ENCODE results near the gene YKT6. TPM values are rescaled to one million over a fixed set of nuclear protein-coding genes. Genes with fewer than 3 reads are reported as not detected.
A peak's percentile ranks its signal among the peaks of the same experiment; 100 is the strongest.

The YKT6 gene
- total RNA-seq, 1 experiment from 2014 or later = 63.1 TPM

DNA sequence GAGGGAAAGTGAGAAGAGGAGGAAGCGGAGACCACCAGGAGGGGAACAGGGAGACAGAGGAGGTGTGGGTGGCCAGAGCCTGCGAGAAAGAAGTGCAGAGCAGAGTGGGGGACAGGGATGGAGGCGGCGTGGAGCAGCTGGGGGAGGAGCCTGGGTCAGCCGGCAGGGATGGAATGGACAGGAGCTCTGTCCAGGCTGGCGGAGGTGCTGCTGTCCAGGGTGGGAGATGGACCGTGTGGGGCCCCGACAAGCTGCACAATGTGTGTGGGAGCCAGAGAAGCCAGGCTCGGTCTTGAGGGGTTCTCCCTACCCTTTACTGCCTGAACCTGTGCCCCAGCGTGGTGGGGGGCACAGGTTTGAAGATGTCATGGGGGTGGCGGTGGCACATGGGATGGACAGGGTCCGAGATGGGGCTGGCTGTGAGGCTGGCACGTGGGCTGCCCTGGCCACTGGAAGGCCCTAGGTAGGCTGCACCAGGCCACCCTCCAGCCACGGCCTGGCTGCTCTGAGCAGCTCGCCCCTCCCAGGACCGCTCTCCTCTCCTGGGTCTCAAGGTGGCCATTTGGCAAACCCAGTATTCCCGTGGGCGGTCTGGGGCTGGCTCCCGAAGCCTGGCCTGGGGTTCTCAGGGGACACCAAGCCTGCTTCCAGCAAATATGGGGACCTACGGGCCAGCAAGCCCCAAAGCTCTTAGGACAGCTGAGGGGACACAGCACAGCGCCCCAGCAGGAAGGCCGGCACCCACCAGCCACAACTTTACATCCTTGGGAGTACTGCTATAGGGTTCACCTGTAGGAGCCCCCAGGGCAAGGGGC, 32.3 kb downstream of the YKT6 start:
- Histone ChIP-seq H3K9me2 (replicated peaks; ENCODE audit: insufficient read depth, low read length) (no peaks in the 10 kb centered on the region), H3K27me3 (ENCODE audit: low read length) (no peaks in the 10 kb centered on the region), H3K79me2 (ENCODE audit: low read length) (no peaks in the 10 kb centered on the region), H2AFZ (ENCODE audit: low read length) (no peak overlapping the region), H3K36me3 (ENCODE audit: insufficient read depth, low read length) (no peaks in the 10 kb centered on the region), H3K9ac (ENCODE audit: low read length) (no peak overlapping the region), H3K9me3 (ENCODE audit: low read length) (no peaks in the 10 kb centered on the region), H3K4me3 (ENCODE audit: low read length) (no peak overlapping the region), H4K20me1 (ENCODE audit: insufficient read depth, low read depth, low read length) (no peaks in the 10 kb centered on the region), H3K4me2 (ENCODE audit: low read depth, low read length, poor library complexity, severe bottlenecking) (no peak overlapping the region), H3K27ac (ENCODE audit: low read length) (no peak overlapping the region), H3K4me1 (ENCODE audit: low read length) (no peaks in the 10 kb centered on the region)
- DNase-seq = no peak

GRCh38 chr7:44235066-44235465, 34.3 kb downstream of the YKT6 start:
- no peak overlapping the region for H3K9ac ChIP-seq (ENCODE audit: low read length)
- no peaks in the 10 kb centered on the region for H3K36me3 ChIP-seq (ENCODE audit: insufficient read depth, low read length)
- H4K20me1 ChIP-seq (ENCODE audit: insufficient read depth, low read depth, low read length) = no peaks in the 10 kb centered on the region
- no peak overlapping the region for H3K27ac ChIP-seq (ENCODE audit: low read length)
- no peak overlapping the region for H3K4me3 ChIP-seq (ENCODE audit: low read length)
- H3K9me3 ChIP-seq (ENCODE audit: low read length) = no peaks in the 10 kb centered on the region
- no peaks in the 10 kb centered on the region for H3K79me2 ChIP-seq (ENCODE audit: low read length)
- no peaks in the 10 kb centered on the region for H3K4me1 ChIP-seq (ENCODE audit: low read length)
- H3K9me2 ChIP-seq (replicated peaks; ENCODE audit: insufficient read depth, low read length) = no peaks in the 10 kb centered on the region
- no peaks in the 10 kb centered on the region for H3K27me3 ChIP-seq (ENCODE audit: low read length)
- no peak overlapping the region for H3K4me2 ChIP-seq (ENCODE audit: low read depth, low read length, poor library complexity, severe bottlenecking)
- H2AFZ ChIP-seq (ENCODE audit: low read length) = no peak overlapping the region
- no peak for DNase-seq

- Histone ChIP-seq H3K79me2 (ENCODE audit: low read length) (no peaks in the 10 kb centered on the region), H3K27ac (ENCODE audit: low read length) (no peak overlapping the region), H3K4me3 (ENCODE audit: low read length) (no peak overlapping the region), H3K4me2 (ENCODE audit: low read depth, low read length, poor library complexity, severe bottlenecking) (no peak overlapping the region), H3K9me2 (replicated peaks; ENCODE audit: insufficient read depth, low read length) (no peaks in the 10 kb centered on the region), H3K27me3 (ENCODE audit: low read length) (no peaks in the 10 kb centered on the region), H2AFZ (ENCODE audit: low read length) (no peak overlapping the region), H3K9ac (ENCODE audit: low read length) (no peak overlapping the region), H3K4me1 (ENCODE audit: low read length) (no peaks in the 10 kb centered on the region), H4K20me1 (ENCODE audit: insufficient read depth, low read depth, low read length) (no peaks in the 10 kb centered on the region), H3K36me3 (ENCODE audit: insufficient read depth, low read length) (no peaks in the 10 kb centered on the region), H3K9me3 (ENCODE audit: low read length) (no peaks in the 10 kb centered on the region)
- no peak for DNase-seq
Observed at GRCh38 chr7:44235582-44236332, 35.0 kb downstream of the YKT6 start.

DNA sequence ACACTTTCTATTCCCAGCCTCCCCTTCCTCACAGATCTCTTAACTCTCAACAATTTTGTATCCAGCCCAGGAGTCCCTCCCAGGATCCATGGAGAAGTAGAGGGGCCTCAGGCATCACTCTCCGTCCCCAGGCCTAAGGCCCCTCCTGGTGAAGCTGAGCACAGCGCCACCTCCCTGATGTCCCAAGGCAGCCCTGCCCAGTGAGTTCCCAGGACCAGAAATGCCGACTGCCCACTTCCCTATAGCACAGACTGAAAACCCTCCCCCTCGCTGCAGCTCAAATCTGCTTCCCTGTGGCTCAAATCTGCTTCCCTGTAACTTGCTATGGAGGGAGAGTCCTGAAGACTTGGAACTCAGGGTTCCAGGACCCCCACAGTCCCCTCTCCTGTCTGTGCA, 35.6 kb downstream of the YKT6 start:
- H3K27me3 ChIP-seq (ENCODE audit: low read length) = no peaks in the 10 kb centered on the region
- H3K27ac ChIP-seq (ENCODE audit: low read length) = no peak overlapping the region

GRCh38 chr7:44237696-44238095, 36.9 kb downstream of the YKT6 start:
- H4K20me1 ChIP-seq (ENCODE audit: insufficient read depth, low read depth, low read length) = no peaks in the 10 kb centered on the region
- H3K27ac ChIP-seq (ENCODE audit: low read length) = no peak overlapping the region
- H3K79me2 ChIP-seq (ENCODE audit: low read length) = no peaks in the 10 kb centered on the region
- peaks cover 5% of the 10 kb centered on the region; the same call in 1 of the 2 replicates for H3K4me1 ChIP-seq (ENCODE audit: low read length)
- H3K9ac ChIP-seq (ENCODE audit: low read length) = no peak overlapping the region
- no peaks in the 10 kb centered on the region for H3K36me3 ChIP-seq (ENCODE audit: insufficient read depth, low read length)
- DNase-seq = no peak
- no peak overlapping the region for H2AFZ ChIP-seq (ENCODE audit: low read length)
- no peaks in the 10 kb centered on the region for H3K9me2 ChIP-seq (replicated peaks; ENCODE audit: insufficient read depth, low read length)
- H3K4me3 ChIP-seq (ENCODE audit: low read length) = no peak overlapping the region
- no peak overlapping the region for H3K4me2 ChIP-seq (ENCODE audit: low read depth, low read length, poor library complexity, severe bottlenecking)
- no peaks in the 10 kb centered on the region for H3K27me3 ChIP-seq (ENCODE audit: low read length)
- H3K9me3 ChIP-seq (ENCODE audit: low read length) = no peaks in the 10 kb centered on the region

More for the DNA sequence above, 35.6 kb downstream of the YKT6 start:
- Histone ChIP-seq H3K79me2 (ENCODE audit: low read length) (no peaks in the 10 kb centered on the region), H3K9me2 (replicated peaks; ENCODE audit: insufficient read depth, low read length) (no peaks in the 10 kb centered on the region), H2AFZ (ENCODE audit: low read length) (no peak overlapping the region), H3K4me2 (ENCODE audit: low read depth, low read length, poor library complexity, severe bottlenecking) (no peak overlapping the region), H3K9ac (ENCODE audit: low read length) (no peak overlapping the region), H4K20me1 (ENCODE audit: insufficient read depth, low read depth, low read length) (no peaks in the 10 kb centered on the region), H3K4me3 (ENCODE audit: low read length) (no peak overlapping the region), H3K36me3 (ENCODE audit: insufficient read depth, low read length) (no peaks in the 10 kb centered on the region), H3K4me1 (ENCODE audit: low read length) (peaks cover 3% of the 10 kb centered on the region; the same call in 1 of the 2 replicates), H3K9me3 (ENCODE audit: low read length) (no peaks in the 10 kb centered on the region)
- no peak for DNase-seq

- Histone ChIP-seq H3K9me2 (replicated peaks; ENCODE audit: insufficient read depth, low read length) (no peaks in the 10 kb centered on the region), H3K9me3 (ENCODE audit: low read length) (no peaks in the 10 kb centered on the region), H4K20me1 (ENCODE audit: insufficient read depth, low read depth, low read length) (no peaks in the 10 kb centered on the region), H3K4me2 (ENCODE audit: low read depth, low read length, poor library complexity, severe bottlenecking) (no peak overlapping the region), H2AFZ (ENCODE audit: low read length) (no peak overlapping the region), H3K4me3 (ENCODE audit: low read length) (no peak overlapping the region), H3K4me1 (ENCODE audit: low read length) (peaks cover 5% of the 10 kb centered on the region; the same call in 1 of the 2 replicates), H3K9ac (ENCODE audit: low read length) (no peak overlapping the region), H3K27ac (ENCODE audit: low read length) (no peak overlapping the region), H3K79me2 (ENCODE audit: low read length) (no peaks in the 10 kb centered on the region), H3K27me3 (ENCODE audit: low read length) (no peaks in the 10 kb centered on the region), H3K36me3 (ENCODE audit: insufficient read depth, low read length) (no peaks in the 10 kb centered on the region)
- DNase-seq = no peak
Observed at GRCh38 chr7:44238116-44238695, 37.4 kb downstream of the YKT6 start.

DNA sequence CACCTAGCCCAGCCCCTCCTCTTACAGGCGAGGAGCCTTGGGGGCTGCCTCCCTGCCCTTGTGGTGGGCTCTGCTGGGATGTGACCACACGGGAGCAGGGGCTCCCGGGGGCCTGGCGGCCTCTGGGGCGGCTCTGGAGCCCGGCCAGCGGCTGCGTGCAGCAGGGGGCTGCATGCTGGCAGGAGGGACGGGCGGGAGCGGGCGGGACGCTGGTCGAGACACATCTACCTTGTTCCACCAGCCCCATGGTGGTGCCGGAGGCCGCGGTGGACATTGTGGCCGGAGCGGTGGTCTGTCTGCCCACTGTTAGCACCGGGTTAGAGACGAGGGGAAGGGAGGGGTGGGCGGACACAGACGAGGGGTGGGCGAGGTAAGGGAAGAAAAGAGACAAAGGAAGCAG, 38.6 kb downstream of the YKT6 start:
- Histone ChIP-seq H3K4me1 (ENCODE audit: low read length) (peaks cover 5% of the 10 kb centered on the region; the same call in 1 of the 2 replicates), H3K79me2 (ENCODE audit: low read length) (no peaks in the 10 kb centered on the region), H3K27ac (ENCODE audit: low read length) (no peak overlapping the region), H3K4me3 (ENCODE audit: low read length) (no peak overlapping the region), H3K36me3 (ENCODE audit: insufficient read depth, low read length) (no peaks in the 10 kb centered on the region), H3K9ac (ENCODE audit: low read length) (no peak overlapping the region), H3K4me2 (ENCODE audit: low read depth, low read length, poor library complexity, severe bottlenecking) (no peak overlapping the region), H3K9me2 (replicated peaks; ENCODE audit: insufficient read depth, low read length) (no peaks in the 10 kb centered on the region), H2AFZ (ENCODE audit: low read length) (no peak overlapping the region), H3K27me3 (ENCODE audit: low read length) (no peaks in the 10 kb centered on the region), H3K9me3 (ENCODE audit: low read length) (no peaks in the 10 kb centered on the region), H4K20me1 (ENCODE audit: insufficient read depth, low read depth, low read length) (no peaks in the 10 kb centered on the region)
- DNase-seq = no peak

DNA sequence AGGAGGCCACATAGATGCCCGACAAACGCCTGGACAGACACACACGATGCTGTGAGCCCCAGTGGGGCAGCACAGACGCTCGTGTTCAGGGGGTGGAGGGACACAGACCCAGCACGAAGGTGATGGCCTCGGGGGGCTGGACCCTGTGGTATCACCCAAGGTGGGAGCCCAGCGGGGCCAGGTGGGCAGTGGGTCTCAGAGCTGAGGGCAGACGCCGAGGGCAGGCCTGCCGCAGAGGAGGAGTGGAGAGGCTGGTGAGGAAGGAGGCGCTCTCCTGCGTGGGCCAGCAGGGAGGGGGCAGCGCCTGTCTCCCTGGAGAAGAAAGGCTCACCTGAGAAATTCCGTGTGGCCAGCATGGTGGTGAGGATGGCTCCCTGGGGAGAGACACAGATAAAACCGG, 39.6 kb downstream of the YKT6 start:
- no peaks in the 10 kb centered on the region for H3K9me2 ChIP-seq (replicated peaks; ENCODE audit: insufficient read depth, low read length)
- H3K4me3 ChIP-seq (ENCODE audit: low read length) = no peak overlapping the region
- no peaks in the 10 kb centered on the region for H4K20me1 ChIP-seq (ENCODE audit: insufficient read depth, low read depth, low read length)
- H3K9ac ChIP-seq (ENCODE audit: low read length) = no peak overlapping the region
- no peaks in the 10 kb centered on the region for H3K36me3 ChIP-seq (ENCODE audit: insufficient read depth, low read length)
- no peak for DNase-seq
- H3K9me3 ChIP-seq (ENCODE audit: low read length) = no peaks in the 10 kb centered on the region
- H3K4me2 ChIP-seq (ENCODE audit: low read depth, low read length, poor library complexity, severe bottlenecking) = peak overlapping the region; percentile 61
- H3K27me3 ChIP-seq (ENCODE audit: low read length) = no peaks in the 10 kb centered on the region
- no peak overlapping the region for H3K27ac ChIP-seq (ENCODE audit: low read length)
- H3K79me2 ChIP-seq (ENCODE audit: low read length) = no peaks in the 10 kb centered on the region
- no peak overlapping the region for H2AFZ ChIP-seq (ENCODE audit: low read length)
- peaks cover 5% of the 10 kb centered on the region; the same call in 1 of the 2 replicates for H3K4me1 ChIP-seq (ENCODE audit: low read length)

Data from Karpas-422 (cell line).